GM12874 (cell line): ENCODE data around the gene NDE1.

ENCODE experiments used
- CTCF ChIP-seq: IDR thresholded peaks from 2 replicates; pipeline ENCODE4 v1.5.1; 2011; ENCODE audit warnings: low read depth, mild to moderate bottlenecking, control low read depth, low read length, moderate library complexity; ENCODE audit not compliant: insufficient read depth

The NDE1 gene

GRCh38 chr16:15616475-15617165, 33.4 kb upstream of the NDE1 start:
- TF ChIP-seq CTCF = no peak

GRCh38 chr16:15617901-15618300, 32.1 kb upstream of the NDE1 start:
- TF ChIP-seq CTCF = no peak

GRCh38 chr16:15618392-15618791, 31.7 kb upstream of the NDE1 start:
- TF ChIP-seq CTCF = no peak

- no peak for TF ChIP-seq CTCF
These were observed 29.3 kb upstream of the NDE1 start for GRCh38 chr16:15620611-15621195.

GRCh38 chr16:15621456-15621855, 28.6 kb upstream of the NDE1 start:
- no peak for TF ChIP-seq CTCF

- no peak for TF ChIP-seq CTCF
These were observed 28.2 kb upstream of the NDE1 start for GRCh38 chr16:15621889-15622288.

- TF ChIP-seq CTCF = no peak
These were observed 18.2 kb upstream of the NDE1 start for GRCh38 chr16:15631730-15632409.
